ENCODE data around the gene SMTN.
A peak's percentile ranks its signal among the peaks of the same experiment; 100 is the strongest.

The SMTN gene

DNA sequence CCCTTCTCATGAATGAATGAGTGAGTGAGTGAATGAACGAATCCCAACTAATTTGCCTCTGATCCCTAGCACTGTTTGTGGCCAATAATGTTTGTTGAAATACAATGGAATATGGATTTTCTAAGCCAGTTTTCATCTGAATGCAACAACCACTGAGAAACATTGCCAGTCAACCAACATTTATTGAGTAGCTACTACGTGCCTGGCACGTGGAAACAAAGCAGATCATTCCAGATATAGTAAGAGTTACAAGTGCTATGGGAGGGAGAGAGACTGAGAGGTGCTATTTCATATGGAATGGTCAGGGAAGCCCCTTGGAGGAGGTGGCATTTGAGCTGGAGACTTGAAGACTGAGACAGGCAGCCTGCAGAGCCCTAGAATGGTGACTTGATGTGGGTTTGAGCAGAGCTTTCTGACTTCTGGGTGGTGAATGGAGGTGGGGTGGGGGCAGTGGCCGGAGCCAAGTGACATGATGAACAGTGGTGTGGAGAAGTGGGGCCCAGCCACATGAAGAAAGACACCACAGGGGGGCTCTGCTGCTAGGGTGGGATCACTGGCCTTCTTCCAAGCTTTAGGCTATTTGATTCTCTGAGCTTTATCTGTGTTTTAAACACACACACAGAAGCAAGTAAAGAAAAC, 35.1 kb upstream of the SMTN start:
- no peak overlapping the region for H3K4me3 ChIP-seq (replicated peaks; ENCODE audit: low read depth, low read length)
- DNase-seq (ENCODE audit: extremely low read depth, low read depth): no peak
- TF ChIP-seq, protein P1, sequence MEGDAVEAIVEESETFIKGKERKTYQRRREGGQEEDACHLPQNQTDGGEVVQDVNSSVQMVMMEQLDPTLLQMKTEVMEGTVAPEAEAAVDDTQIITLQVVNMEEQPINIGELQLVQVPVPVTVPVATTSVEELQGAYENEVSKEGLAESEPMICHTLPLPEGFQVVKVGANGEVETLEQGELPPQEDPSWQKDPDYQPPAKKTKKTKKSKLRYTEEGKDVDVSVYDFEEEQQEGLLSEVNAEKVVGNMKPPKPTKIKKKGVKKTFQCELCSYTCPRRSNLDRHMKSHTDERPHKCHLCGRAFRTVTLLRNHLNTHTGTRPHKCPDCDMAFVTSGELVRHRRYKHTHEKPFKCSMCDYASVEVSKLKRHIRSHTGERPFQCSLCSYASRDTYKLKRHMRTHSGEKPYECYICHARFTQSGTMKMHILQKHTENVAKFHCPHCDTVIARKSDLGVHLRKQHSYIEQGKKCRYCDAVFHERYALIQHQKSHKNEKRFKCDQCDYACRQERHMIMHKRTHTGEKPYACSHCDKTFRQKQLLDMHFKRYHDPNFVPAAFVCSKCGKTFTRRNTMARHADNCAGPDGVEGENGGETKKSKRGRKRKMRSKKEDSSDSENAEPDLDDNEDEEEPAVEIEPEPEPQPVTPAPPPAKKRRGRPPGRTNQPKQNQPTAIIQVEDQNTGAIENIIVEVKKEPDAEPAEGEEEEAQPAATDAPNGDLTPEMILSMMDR (IDR thresholded peaks at IDR 0.05; ENCODE audit: low read depth, low read length, missing control alignments): no peak

DNA sequence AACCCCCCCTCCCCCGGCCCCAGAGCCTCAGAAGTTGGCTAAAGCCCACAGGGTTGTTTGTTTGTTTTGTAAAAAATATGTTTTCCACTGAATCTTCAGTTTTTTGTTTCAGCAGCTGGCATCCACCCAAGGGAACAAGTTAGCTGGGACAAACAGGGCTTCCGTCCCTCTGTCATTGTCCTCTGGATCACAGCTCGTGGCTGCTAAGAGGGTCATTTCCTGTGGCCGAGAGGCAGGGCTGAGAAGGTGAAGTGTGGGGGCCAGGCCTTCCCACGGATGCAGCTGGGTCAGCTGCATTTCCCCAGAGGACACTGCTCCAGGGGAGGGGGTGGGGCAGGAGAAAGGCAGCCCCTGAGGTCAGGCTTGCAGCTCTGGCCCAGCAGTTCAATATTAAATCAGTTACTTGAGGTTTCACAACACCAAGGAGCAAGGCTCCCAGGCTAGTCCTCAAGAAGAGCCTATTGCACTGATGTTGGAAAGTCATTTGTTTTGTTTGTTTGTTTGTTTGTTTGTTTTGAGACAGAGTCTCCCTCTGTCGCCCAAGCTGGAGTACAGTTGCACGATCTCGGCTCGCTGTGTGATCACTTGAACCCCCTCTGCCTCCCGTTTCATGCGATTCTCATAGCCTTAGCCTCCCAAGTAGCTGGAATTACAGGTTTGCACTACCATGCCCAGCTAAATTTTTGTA, 34.4 kb upstream of the SMTN start:
- TF ChIP-seq, protein P1 (IDR thresholded peaks at IDR 0.05; ENCODE audit: low read depth, low read length, missing control alignments): no peak
- no peak overlapping the region for H3K4me3 ChIP-seq (replicated peaks; ENCODE audit: low read depth, low read length)
- no peak for DNase-seq (ENCODE audit: extremely low read depth, low read depth)

DNA sequence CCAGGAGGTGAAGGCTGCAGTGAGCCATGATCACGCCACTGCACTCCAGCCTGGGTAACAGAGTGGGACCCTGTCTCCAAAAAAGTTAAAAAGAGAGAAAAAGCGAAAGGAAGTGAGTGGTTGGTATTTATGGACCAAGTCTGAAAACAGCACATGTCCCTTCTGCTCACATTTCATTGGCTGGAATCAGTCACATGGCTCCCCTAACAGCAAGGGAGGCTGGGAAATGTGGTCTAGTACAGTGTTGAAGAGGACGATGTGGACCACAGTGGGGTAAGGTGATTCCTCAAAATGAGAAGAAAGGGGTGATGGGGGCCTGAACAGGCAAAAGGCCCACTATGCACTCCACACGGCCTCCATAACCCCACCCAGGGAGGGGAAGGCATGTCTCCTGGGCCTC, 32.5 kb upstream of the SMTN start:
- no peak overlapping the region for H3K4me3 ChIP-seq (replicated peaks; ENCODE audit: low read depth, low read length)
- TF ChIP-seq, protein P1 (IDR thresholded peaks at IDR 0.05; ENCODE audit: low read depth, low read length, missing control alignments): no peak

DNA sequence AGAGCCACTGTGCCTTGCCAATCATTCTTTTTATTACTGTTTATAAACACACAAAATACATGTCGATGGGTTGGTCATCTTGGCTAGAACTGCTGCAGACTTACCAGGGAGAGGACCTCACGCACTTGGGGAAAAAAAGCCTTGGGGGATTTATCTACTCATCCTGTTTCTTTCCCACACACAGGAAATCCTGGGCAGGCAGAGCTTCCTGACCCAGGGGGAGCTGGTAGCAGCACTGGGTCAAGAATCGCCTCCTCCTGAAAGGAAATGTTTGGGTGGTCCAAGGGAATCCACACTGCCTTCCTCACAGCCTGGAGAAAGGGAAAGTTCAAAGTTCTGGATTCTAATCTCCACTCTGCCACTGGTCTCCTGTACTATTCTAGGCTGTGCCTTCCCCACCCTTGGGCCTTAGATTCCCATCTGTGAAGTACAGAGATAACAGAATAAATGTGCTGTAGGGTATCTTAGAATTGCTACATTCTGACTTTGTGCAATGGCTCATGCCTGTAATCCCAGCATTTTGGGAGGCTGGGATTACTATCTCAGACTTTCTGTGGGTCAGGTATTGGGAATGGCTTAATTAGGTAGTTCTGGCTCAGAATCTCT, 31.2 kb upstream of the SMTN start:
- no peak for DNase-seq (ENCODE audit: extremely low read depth, low read depth)
- TF ChIP-seq, protein P1 (IDR thresholded peaks at IDR 0.05; ENCODE audit: low read depth, low read length, missing control alignments): no peak
- H3K4me3 ChIP-seq (replicated peaks; ENCODE audit: low read depth, low read length): no peak overlapping the region

More for the DNA sequence above, 32.5 kb upstream of the SMTN start:
- DNase-seq (ENCODE audit: extremely low read depth, low read depth): no peak

DNA sequence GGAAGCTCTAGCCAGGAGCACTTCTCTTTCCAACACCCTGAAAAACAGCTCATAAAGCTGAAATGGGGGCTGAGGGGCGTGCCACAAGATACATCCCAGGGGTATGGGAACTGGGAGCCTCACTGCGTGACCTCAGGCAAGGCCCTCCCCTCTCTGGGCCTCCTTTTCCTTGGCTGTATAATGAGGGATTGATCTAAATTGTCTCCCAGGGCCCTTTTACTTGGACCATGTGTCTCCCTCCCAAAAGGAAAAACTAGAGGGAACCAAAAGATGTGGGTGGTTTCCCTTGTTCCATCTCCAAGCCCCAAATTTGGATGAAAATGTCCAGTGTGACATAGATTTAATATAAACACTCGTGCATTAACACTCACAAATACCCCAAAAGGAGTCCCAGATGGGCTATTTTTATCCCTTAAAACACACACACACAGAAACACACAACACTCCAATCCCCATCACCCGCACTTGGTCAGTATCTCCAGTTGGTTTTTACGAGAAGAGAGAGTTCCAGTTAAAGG, 25.9 kb upstream of the SMTN start:
- no peak overlapping the region for H3K4me3 ChIP-seq (replicated peaks; ENCODE audit: low read depth, low read length)
- DNase-seq (ENCODE audit: extremely low read depth, low read depth): no peak
- TF ChIP-seq, protein P1 (IDR thresholded peaks at IDR 0.05; ENCODE audit: low read depth, low read length, missing control alignments): no peak

DNA sequence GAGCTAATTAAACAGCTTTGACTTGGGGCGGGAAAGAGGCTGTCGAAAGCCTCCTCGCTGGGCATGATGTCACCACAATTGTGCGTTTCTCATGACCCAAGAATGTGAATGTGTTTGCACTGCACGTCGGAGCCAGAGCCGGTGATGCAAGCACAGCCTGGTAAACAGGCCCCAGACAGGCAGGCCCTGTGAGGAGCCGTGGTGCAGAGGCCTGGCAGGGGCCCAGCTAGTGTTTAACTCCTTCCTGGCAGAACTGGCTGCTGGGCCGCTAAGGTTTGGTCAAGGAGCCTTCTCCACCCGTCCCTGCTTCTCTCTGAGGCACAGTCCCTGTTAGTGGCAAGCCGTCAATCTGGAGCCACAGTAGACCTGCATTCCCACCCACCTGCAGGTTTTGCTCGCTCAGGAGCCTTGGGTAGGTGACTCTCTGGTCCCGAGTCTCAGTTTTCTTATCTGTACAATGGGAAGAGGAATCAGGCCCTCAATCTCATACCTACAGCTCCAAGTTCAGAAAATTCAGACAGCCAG, 25.4 kb upstream of the SMTN start:
- DNase-seq (ENCODE audit: extremely low read depth, low read depth): peak; percentile 76
- no peak overlapping the region for H3K4me3 ChIP-seq (replicated peaks; ENCODE audit: low read depth, low read length)
- TF ChIP-seq, protein P1 (IDR thresholded peaks at IDR 0.05; ENCODE audit: low read depth, low read length, missing control alignments): no peak
